HL-60 (cell line): Measurements from ENCODE around the gene IGFLR1.

ENCODE experiments used
- CTCF ChIP-seq: IDR thresholded peaks from one replicate; pipeline ENCODE4 v1.5.1; 2011; ENCODE audit warnings: low read length, control low read depth, inconsistent platforms; ENCODE audit not compliant: insufficient read depth
- GABPA ChIP-seq: IDR thresholded peaks from 2 replicates; pipeline ENCODE4 v1.6.1; 2012; ENCODE audit warnings: low read depth
- POLR2AphosphoS5 ChIP-seq: IDR thresholded peaks from 2 replicates; pipeline ENCODE4 v1.6.1; 2012; ENCODE audit warnings: low read depth
- SPI1 ChIP-seq: IDR thresholded peaks from 2 replicates; pipeline ENCODE4 v1.6.1; 2012; ENCODE audit warnings: low read depth, mild to moderate bottlenecking, borderline replicate concordance

GRCh38 chr19:35731353-35731752 lies 10.9 kb downstream of the IGFLR1 start:
- TF ChIP-seq POLR2AphosphoS5 (no peak), CTCF (no peak), GABPA (no peak), SPI1 (no peak)
